SK-N-SH (cell line): Measurements from ENCODE around the gene ACSL1.

Source experiments
- CHD2 ChIP-seq: fragments of 150-350 bp; IDR thresholded peaks from 2 replicates; pipeline ENCODE4 v1.6.1; 2018; ENCODE audit warnings: low read length; ENCODE audit not compliant: partially characterized antibody
- CTCF ChIP-seq: fragments of 200-600 bp; sonication (generic); IDR thresholded peaks from 2 replicates; pipeline ENCODE4 v1.6.1; 2017; ENCODE audit warnings: antibody characterized with exemption, mild to moderate bottlenecking, moderate library complexity
- IRF3 ChIP-seq: fragments of 150-350 bp; IDR thresholded peaks from 2 replicates; pipeline ENCODE4 v1.6.1; 2016; ENCODE audit warnings: mild to moderate bottlenecking, low read depth, low read length
- JUND ChIP-seq: IDR thresholded peaks from 2 replicates; pipeline ENCODE4 v1.4.0; 2012
- MAX ChIP-seq: IDR thresholded peaks from 2 replicates; pipeline ENCODE4 v1.4.0; 2012; ENCODE audit warnings: low read depth
- POLR2AphosphoS5 ChIP-seq: IDR thresholded peaks from 2 replicates; pipeline ENCODE4 v1.6.1; 2012; ENCODE audit warnings: low read depth, low read length
- RAD21 ChIP-seq: IDR thresholded peaks from 2 replicates; pipeline ENCODE4 v1.6.1; 2012; ENCODE audit warnings: mild to moderate bottlenecking, low read length
- SIN3A ChIP-seq: IDR thresholded peaks from 2 replicates; pipeline ENCODE4 v1.6.1; 2012; ENCODE audit warnings: low read depth, mild to moderate bottlenecking, low read length, moderate library complexity, borderline replicate concordance
- SMC3 ChIP-seq: IDR thresholded peaks from 2 replicates; pipeline ENCODE4 v1.6.1; 2012; ENCODE audit warnings: low read depth, low read length, improper control_type of control experiment
- USF1 ChIP-seq: IDR thresholded peaks from 2 replicates; pipeline ENCODE4 v1.4.0; 2012; ENCODE audit warnings: low read depth, borderline replicate concordance

- no peak for TF ChIP-seq CTCF
- TF ChIP-seq MAX, result no peak
- TF ChIP-seq USF1, result no peak
- TF ChIP-seq IRF3, result no peak
- TF ChIP-seq JUND, result no peak
- no peak for TF ChIP-seq RAD21
- no peak for TF ChIP-seq POLR2AphosphoS5
- no peak for TF ChIP-seq SMC3
- no peak for TF ChIP-seq CHD2
- TF ChIP-seq SIN3A, result no peak
These were observed 59.3 kb downstream of the ACSL1 start for GRCh38 chr4:184766446-184766845.
